GF-D8 (cell line): ENCODE results near the gene AGAP1.

ENCODE experiments used
- DNase-seq: peaks from one replicate; lab custom pipeline; 2025; lab: John Stamatoyannopoulos, UW

Gene AGAP1

DNA sequence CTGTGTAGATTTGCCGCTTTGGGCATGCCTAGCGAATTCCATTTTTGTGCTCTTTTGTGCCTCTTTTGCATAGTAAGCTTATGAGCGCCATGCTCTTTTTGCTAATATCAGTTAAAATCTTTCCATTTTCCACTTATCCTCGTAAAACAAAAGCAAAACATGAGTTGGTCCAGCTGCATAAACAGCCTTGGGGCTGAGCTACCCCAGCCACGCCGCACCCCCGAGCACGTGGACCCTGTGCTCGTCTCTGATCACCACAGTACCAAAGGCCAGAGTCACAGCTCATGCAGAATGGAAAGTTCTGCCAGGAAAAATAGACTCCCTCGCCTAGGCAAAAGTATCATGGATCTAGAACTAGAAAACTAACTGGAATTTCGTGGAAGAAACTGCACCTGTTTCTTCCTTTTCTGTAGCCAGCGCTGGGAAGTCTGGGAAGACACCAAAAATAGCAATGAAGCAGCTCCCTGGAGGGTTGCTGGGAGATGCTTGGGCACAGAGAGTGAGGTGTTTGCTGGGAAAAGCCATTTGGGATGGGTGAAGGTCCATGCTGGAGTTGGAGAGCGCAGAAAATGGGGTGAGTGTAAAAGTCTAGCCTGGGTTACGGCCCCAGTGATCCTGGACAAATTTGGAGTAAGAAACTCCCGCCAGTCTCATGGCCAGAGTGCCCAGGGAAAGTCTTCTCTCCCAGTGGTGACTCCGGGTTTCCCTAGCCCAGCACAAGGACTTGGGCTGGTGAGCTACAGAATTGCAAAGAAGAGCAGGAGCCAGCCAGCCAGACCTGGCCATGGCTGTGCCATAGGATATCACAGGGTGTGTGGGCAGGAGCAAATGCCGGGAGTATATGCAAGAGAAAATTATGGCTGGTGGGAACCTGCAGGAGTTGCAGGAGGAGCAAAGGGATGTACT is 456.0 kb downstream of the AGAP1 start:
- no peak for DNase-seq

DNA sequence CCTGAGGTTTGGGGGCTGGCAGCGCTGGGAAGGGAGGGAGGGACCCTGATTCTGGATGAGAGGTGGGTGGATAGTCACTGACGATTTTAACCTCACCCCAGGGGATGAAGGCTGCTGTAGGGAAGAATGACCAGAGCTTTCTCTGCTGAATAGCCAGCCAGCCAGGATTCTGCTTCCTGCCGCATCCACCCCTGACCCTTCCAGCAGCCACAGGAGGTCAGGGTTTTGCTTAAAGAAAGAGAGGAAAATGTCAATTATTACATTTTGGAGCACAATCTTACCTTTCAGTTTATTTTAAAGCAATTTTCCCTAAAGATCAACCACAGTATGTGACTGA is 456.6 kb downstream of the AGAP1 start:
- no peak for DNase-seq

DNA sequence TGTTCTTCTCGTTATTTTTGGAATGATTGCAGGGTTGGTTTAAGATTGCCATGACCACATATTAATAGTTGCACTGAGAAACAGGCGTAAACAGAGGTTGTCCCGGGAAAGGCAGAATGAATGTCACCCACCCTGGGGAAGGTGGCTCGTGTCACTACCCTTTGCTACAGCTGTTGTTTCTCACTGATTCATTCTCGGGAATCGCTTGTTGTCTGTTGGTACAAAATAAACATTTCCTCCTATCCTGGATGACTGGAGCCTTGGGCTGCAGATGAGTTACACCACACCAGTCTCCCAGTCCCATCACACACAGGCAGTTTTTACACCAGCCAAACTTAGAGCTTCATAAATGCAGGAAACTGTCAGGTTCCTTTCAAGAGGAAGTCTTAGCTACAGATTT is 457.6 kb downstream of the AGAP1 start:
- DNase-seq, result no peak

DNA sequence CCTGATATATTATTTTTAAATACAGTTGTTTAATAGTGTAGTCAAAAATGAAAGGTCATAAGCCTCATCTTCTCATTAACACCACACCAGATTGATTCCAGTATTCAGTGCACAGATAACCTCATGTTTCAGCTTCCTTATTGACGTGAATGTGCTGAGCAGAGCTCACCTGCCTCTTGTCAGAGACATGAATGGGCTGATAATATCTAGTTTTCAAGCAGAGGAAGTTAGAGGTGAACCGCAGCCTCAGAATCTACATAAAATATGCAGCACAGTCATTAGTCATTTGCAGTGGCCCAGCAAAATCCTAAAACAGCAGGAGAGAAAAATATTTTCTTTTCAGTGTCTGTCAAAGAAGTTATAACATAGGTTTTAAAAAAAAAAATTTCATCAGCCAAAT is 458.1 kb downstream of the AGAP1 start:
- DNase-seq, result no peak

DNA sequence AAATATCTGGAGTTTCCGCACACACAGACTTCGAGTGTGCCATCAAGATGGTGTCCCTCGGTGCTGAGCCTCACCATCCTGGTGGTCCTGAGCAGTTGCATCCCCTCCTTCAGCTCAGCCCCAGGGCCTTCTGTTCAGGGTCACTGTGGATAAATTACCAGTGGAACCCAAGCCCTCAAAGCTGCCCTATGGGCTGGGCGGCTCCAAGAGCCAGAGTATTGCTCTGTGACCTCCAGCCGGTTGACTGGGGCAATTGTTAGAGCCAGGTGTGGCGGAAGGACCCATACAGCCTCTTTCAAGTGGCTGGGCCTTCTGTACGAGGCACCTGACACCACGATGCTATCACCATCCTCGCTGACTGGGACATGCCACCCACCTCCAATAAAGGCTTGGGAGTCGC is 458.9 kb downstream of the AGAP1 start:
- no peak for DNase-seq

DNA sequence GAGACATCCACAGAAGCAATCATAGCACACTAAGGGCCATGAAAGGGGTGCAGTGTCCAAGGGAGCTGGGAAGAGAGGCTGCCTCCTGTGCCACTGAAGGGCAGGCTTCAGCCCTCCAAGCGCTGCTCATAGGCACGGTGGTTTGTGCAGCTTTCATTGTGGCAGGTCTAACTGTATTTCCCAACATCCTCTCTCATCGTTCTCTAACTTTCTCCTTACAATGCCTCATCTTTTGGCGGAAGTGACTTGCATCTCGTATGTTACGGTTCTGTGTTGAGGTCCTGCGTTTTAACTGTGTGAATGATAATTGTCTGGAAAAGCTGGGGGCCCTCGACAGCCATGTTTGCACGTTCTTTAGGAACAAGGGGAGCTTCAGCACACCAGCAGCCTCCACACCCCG is 460.4 kb downstream of the AGAP1 start:
- no peak for DNase-seq

DNA sequence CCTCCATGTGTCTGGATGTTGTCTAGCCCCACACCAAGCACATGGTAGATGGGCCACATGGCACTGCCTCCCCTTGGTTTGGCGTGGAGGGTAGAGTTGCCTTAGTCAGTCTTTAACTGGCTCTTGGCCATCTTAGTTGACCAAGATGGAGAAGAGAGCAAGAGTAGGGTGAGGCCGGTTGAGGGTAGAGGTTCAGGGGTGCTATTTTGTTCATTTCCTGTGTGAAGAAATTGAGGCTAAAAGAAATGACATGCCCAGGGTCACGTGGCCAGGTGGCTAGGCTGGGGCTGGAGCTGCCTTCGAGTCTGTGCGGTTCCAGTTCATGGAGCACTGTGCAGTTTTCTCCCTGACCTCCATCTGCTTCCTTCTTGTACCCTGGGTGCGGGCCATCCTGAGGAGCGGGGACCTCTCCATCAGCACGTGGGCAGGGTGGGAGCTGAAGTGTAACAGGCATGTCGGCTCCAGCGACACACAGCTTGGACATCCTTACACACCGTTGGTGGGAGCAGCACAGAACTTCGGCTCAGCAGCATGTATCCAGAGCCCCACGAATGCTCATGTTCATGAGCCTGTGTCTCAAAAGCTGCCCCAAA is 461.1 kb downstream of the AGAP1 start:
- no peak for DNase-seq

DNA sequence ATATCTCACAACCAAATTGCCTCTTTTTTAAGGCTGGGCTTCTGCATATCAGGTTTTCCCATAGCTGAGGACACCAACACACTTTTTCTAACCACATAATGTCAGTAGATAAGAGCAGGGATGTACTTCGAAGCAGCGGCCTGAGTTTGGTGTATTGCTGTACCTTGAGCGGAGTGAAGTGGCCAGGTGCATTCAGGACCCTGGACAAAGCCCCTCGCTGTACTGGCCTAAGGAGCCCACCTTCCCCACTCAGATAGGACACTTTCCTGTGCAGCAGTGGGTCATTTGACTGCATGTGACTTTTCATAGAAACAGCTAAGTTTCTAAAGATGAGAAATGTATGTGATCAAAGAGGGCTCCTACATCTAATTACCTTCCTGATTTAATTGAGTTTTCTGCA is 461.8 kb downstream of the AGAP1 start:
- no peak for DNase-seq

DNA sequence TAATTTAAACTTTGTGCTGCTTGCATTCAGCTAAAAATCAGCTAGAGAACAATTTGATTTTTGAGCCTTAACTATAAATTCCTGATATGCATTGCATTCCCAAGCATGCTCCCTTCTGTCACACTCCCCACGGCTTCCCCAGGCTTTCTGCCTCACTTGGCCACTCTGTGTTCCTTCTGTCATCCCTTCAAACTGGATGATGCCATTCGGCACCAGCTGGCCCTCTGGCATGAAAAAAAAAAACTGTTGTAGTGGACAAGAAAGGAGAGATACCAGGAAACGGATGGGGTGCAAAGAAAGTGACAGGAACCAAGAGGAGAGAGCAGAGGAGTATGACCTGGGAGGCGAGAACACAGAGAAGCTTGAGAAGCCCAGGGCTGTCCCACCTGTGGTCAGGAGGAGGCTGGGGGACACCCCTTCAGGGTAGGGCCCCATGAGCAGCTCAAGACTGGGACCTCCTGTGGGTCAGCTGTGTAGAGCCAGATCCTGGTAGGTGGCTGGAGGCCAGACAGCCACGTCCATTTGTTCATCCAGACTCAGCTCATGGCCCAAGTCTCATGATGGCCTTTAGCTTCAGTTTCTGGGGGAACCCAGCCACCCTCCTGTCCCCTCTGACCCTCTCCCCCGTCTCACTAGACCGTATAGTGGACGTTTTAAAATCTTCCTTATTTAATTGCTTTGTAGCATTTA is 462.6 kb downstream of the AGAP1 start:
- no peak for DNase-seq

DNA sequence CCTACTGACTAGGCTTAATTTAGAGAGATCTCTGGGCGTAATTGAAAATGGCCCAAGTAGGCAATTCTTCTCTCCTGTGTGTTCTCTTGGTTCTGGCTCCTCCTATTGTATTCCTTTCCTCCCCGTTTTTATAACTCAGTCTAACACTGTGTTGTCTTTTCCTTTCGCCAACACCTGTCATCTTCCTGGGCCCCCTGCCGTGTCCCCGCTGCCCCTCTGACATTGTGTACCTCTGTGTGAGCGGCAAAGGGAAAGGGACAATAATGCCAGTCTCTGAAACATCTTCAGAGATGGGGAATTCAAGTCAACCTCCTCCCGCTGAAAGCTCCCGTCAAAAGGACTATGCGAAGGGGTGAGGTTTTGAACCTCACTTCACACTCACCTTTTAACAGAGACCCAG is 463.4 kb downstream of the AGAP1 start:
- no peak for DNase-seq

DNA sequence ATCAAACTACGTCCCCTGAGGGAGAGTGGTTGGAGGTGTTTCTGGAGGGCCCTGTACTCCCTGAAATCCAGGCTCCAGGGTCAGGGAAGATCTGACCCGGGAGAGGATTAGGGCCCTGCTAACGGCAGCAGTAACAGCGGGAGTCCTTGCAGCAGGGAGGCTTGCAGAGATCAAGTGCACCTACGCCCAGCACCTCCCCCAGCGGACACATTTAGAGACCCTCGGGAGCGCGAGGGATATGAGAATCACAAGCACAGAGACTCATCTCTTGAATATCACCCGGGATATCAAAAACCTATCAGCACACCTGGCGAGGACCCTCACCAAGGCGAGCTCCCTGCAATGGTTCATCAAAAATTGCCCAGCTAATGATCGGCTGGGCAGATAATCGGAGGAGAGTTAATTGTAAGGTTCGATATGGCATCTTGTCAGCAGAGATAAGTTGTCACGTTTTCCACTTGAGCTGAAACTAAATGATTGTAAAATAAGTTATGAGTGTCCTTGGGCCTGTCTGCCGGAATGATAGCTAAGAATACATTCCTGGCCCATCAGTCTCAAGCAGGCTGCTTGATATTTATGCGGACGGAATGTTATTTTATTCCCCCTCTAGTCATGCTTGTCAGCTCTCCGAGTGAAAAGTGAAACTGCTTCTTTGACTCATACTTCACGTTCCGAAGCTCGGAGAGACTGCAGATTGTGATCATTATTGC is 464.5 kb downstream of the AGAP1 start:
- no peak for DNase-seq

DNA sequence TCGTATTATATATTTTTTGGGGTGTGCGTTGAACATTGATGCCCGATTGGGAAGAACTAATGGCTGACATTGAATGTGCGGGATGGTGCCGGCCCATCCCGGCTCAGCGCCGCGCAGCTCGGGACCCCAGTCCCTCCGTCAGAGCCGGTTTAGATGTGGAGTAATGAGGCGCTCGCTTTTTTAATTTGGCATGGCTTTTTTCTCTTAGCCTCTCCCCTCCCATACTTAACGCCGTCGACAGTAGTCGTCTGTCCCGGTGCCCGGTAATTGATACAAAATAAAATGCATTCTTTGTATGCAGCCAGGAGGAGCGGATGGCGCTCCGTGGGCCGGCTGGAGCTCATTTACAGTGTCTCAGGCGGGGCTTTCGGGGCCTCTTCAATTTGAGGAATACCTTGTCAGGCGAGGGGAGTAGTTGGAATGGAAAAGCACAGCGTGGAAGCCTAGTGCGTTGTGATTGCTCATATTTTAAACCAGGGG is 465.1 kb downstream of the AGAP1 start:
- DNase-seq, result no peak

DNA sequence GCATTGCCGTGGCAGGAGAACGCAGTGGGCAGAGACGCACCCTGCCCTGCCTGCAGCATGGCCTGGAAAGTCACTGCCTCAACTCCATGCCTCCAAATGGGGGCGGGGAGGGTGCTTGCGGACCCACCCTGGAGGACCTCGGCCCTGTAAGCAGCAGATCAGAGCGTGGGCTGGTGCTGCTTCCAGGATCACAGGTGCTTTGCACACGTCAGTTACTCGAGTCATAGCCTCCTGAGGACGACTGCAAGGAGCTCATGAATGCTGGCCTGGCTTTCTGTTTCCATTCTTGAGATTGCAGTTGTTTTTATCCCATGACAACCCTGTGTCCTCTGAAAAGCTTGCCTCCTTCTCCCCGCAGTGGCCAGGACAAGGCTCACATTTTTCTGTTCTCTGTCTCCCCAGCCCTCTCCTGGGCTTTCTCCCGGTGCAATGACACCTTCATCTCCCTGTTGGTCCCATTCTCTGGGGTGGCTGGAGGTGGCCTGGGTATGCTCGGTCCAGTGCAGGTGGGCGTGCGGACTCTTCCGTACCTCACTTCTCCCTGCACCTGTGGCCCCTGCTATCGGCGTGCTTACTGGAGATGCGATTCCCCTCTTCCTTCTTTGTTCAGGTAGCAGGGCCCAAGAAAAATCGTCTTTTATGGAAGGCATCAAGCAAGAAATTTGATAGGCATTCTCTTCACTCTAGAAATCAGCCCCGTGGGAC is 466.3 kb downstream of the AGAP1 start:
- no peak for DNase-seq

DNA sequence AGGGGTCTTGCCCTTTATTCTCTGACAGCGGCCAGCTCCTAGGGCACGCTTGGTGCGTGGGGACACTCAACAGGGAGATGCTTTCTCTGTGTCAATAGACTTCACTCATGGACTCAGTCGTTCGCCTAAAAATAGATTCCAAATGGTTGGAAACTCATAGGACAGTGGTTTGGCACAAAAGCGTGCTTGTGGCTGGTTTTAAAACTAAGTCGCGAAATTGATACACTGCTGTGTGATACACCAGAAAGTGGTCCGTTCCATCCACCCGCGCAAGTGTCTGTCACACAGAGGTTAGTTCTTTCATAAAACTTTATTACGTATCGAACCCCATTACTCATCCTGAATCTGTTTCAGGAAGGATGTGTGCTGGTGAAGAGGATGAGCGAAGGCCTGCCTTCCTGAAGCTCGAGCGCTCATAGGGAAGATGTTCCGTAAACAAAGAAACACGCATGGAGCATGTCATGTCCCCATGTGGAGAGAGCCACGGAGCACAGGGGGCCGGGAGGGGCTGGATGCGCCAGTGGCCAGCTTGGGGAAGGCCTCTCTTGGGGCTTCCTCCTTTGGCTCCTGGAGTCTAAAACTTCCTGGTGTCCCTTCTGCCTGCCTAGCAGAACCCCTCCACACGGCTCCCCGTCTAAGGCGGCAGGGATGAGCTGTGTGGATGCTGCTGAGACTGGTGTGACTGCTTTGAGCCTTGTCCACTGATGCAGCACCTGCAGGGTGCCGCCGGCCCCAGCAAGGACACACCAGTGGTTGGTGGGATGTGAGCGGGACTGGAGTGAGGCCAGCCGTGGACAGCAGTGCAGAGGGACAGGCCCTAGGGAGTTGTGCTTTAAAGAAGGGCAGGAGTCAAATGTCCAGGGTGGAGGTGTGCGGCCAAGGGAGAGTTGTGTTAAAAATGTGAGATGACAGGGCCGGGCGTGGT is 467.1 kb downstream of the AGAP1 start:
- DNase-seq, result no peak

DNA sequence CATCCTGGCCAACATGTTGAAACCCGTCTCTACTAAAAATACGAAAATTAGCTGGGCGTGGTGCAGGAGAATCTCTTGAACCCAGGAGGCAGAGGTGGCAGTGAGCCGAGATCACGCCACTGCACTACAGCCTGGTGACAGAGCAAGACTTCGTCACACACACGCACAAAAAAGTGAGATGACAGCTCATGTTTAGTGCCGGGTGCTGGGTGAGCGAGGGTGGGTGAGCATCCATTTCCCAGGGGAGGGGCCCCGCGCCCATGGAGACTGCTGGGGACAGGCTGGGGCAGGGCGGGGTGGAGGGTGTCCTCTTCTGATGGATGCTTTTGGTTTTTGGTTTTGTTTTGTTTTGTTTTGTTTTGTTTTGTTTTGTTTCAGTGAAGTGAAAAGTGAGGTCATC is 467.9 kb downstream of the AGAP1 start:
- no peak for DNase-seq

DNA sequence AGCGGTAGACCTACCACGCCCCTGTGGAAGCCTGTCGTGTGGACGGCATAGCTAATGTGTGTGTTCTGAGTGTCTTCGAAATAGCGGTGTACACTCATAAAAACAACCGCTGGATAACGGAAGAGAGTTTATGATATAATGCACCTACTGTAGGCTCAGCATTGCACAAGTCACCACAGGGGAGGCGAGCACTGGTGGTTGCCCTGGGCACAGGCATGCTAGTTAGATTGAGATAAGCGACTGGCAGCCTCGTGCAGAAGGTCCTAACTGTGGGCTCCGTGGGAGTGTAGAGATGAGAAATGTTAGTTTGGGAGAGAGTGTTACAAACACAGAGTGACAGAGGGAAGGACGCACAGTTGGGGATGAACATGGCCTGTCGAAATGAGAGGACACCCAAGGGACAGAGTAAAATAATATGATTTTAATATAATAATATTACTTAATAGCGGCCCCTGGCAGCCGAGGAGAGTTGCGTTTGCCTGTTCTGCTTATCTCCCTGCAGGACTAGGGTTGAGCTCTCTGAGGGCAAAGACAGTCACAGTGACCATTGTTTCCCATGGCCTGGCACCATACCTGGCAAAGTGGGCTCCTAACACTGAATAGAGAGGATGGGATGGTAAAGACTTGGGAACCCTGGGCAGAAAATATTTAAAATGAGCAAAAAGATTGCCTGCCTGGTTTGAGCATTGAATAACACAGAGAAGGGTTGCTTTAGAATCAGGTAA is 470.2 kb downstream of the AGAP1 start:
- no peak for DNase-seq

DNA sequence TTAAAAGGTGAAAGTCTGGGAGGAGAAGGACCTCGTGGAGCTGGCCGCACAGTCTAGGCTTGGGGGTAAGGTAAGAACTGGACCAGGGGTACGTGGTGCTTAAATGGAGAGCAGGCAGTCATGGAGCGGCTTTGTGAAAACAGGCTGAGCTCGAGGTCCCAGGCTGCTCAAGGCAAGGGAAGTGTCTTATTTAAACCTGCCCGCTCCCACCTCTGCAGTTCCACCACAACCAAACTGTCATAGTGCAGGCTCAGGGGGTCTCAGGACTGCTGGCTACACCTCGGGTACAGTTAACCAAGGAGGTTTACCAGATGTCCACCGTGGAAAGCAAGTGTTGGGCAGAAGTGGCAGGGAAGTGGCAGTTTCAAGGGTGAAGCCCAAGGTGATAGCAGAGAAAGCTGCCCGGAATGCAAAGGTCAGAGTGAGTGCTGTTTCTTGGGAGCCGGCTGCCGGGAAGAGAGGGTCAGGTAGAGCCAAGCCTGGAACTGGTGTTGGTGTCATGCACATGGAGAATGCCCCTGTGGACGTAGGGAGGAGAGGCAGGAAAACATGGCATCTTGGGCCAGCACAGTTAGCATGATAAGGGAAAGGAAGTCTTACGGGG is 471.0 kb downstream of the AGAP1 start:
- no peak for DNase-seq

DNA sequence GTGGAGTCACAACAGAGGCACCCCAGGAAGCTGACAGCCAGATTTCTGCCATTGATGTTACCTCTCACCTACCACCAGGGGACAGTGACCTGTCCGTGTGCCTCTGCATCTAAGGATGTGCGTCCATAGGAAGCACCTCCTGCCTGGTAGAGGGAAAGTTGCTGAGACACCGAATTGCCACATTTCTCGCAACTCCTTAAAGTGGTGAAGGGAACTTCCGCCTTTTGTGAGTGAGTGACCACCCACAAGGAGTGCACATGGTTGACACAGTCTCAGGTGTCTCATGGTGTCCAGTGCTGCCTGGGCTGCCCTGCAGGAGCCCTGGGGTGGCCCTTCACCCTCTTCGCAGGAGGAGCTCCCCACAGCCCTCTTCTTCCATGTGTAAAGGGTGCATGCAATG is 472.6 kb downstream of the AGAP1 start:
- no peak for DNase-seq

DNA sequence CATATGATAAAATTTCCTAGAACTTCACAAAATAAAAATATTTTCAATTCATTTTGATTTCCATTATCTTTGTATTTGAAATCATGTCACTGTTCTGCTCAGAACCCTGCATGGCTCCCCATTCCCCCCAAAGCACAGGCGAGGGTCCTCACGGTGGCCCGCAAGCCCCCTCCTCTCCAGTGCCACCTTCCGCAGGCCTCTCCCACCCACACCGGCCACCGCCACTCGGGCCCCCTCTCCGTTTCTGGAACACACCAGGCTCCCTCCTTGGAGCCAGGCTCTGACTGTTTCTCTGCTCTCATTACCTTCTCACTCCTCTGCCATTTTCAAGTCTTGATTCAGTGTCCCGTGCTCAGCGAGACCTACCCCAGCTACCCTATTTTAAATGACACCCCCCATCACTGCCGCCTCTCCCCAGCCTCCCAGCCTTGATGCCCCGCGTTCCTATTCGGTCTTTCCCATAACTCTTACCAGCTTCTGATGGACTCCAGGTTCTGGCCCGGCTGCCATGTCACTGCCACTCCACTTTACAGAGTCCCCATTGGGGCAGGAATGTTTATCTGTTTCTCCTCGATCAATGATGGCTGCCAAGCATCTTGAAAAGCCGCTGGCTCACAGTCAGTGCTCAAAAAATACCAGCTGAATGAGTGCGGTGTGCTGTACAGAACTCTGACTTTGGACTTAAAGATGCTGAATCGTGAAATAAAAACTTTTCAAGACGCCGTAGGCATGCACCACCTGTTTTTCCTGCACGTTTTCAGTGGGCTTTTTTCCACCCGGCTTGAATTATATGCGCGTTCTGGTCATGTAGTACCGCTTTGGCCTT is 473.3 kb downstream of the AGAP1 start:
- no peak for DNase-seq
